K562 (cell line): ENCODE data around the gene GHRL. TPM values are rescaled to one million over a fixed set of nuclear protein-coding genes. Genes with fewer than 3 reads are reported as not detected.

ENCODE experiments used
- BRF2 ChIP-seq: IDR thresholded peaks from 3 replicates; pipeline ENCODE4 v1.6.1; 2011; ENCODE audit warnings: borderline replicate concordance, mild to moderate bottlenecking; ENCODE audit not compliant: insufficient read length, insufficient read depth
- CCNT2 ChIP-seq: IDR thresholded peaks from 2 replicates; pipeline ENCODE4 v1.6.1; 2011; ENCODE audit warnings: borderline replicate concordance, low read depth, mild to moderate bottlenecking, moderate library complexity, mixed read lengths, low read length; ENCODE audit not compliant: insufficient read length; ENCODE audit errors: extremely low read depth
- CUX1 ChIP-seq: fragments of 200-800 bp; sonication (Bioruptor generic); IDR thresholded peaks from 2 replicates; pipeline ENCODE4 v1.6.1; 2016; ENCODE audit warnings: missing genetic modification characterization, missing compliant biosample characterization
- ELF1 ChIP-seq: fragments of 200-800 bp; sonication (Bioruptor generic); IDR thresholded peaks from 2 replicates; pipeline ENCODE4 v1.6.1; 2016; ENCODE audit warnings: missing genetic modification characterization, missing compliant biosample characterization
- ESRRA ChIP-seq: fragments of 450-650 bp; IDR thresholded peaks from 2 replicates; pipeline ENCODE4 v1.6.1; 2014; ENCODE audit warnings: low read depth, mild to moderate bottlenecking, moderate library complexity, borderline replicate concordance
- NCOA2 ChIP-seq, 2 experiments: fragments of 450-650 bp; IDR thresholded peaks; 2 replicates each; pipeline ENCODE4 v1.6.1; 2018; ENCODE audit warnings: mild to moderate bottlenecking in 2 of 2, moderate library complexity in 1 of 2; ENCODE audit not compliant: partially characterized antibody in 2 of 2
- THAP7 ChIP-seq: fragments of 250-450 bp; sonication (Bioruptor Pico); IDR thresholded peaks from 2 replicates; pipeline ENCODE4 v1.5.0; 2021
- ZC3H8 ChIP-seq: fragments of 450-650 bp; IDR thresholded peaks from 2 replicates; pipeline ENCODE4 v1.6.1; 2017
- ZNF253 ChIP-seq: fragments of 250-450 bp; sonication (Bioruptor Pico); conservative IDR thresholded peaks from 2 replicates; pipeline ENCODE4 v1.6.1; 2021; ENCODE audit warnings: mild to moderate bottlenecking
- ZNF407 ChIP-seq: fragments of 450-650 bp; IDR thresholded peaks from 2 replicates; pipeline ENCODE4 v1.6.1; 2016; ENCODE audit warnings: low read depth
- ZNF77 ChIP-seq: fragments of 250-450 bp; sonication (Bioruptor Pico); IDR thresholded peaks from 2 replicates; pipeline ENCODE4 v1.5.0; 2020
- polyA plus RNA-seq, 8 experiments: library from polyadenylated mRNA; depleted of rRNA in 4 of 8; stranded (reverse) in 5 of 8; unstranded in 3 of 8; fragments of >200 nt; fragmentation: Nextera tagmentation in 2 of 8; fragmentation: Illumina TruSeq in 1 of 8; extraction: Ambion mirVana in 2 of 8; extraction: Trizol in 1 of 8; gene quantifications; 2 replicates each; pipeline versions ENCODE4 v1.2.1 to v1.2.3, GENCODE V29; 2011 to 2014; ENCODE audit warnings: inconsistent platforms in 1 of 8, missing spikeins in 1 of 8
- total RNA-seq, 7 experiments: library from RNA; depleted of rRNA in 6 of 7; stranded (reverse); fragments of >200 nt in 6 of 7; fragmentation: Illumina TruSeq in 2 of 7; extraction: Trizol in 2 of 7; gene quantifications; 2 replicates each; pipeline versions ENCODE4 v1.2.1 to v1.2.3, GENCODE V29; 2011 to 2021; ENCODE audit warnings: low replicate concordance in 1 of 7

The GHRL gene
- total and polyA plus RNA-seq, 9 of the 15 experiments (the other 6 are each of a cell fraction or from before 2014, with no cell fraction given), result 0.08 to 0.29 (median 0.15) TPM; not detected in 5

- TF ChIP-seq ZNF407 (no peak), BRF2 (no peak), ZC3H8 (no peak), THAP7 (peak; percentile 35; the same call in 1 of the 2 replicates), ESRRA (peak; percentile 60; the same call in 1 of the 2 replicates), ZNF77 (CRISPR knock-in tag) (no peak), ZNF253 (CRISPR knock-in tag) (no peak), CCNT2 (peak; percentile 69), NCOA2 (IDR thresholded peaks at IDR 0.05; ENCODE audit: partially characterized antibody in 2 of 2) (no peak), CUX1 (CRISPR knock-in tag) (0 out of 2 replicates have a peak, but pooled peaks have one; percentile 31), ELF1 (peak; percentile 85)
Observed at GRCh38 chr3:10248184-10248983, 44.4 kb downstream of the GHRL start, which contains the start of gene TATDN2 (continued).
